Duodenal mucosa (tissue), 2 donors: ENCODE data around the gene FBXL7.

Experiments
- H3K27ac ChIP-seq: one replicate; pipeline ENCODE4 v1.7.0; 2013; ENCODE audit warnings: low read depth, low read length
- H3K27me3 ChIP-seq, 2 donors: one replicate each; pipeline ENCODE4 v1.7.0; 2013; ENCODE audit warnings: low read length in 2 of 2, control low read depth in 1 of 2; ENCODE audit not compliant: insufficient read depth in 2 of 2, control insufficient read depth in 1 of 2
- H3K36me3 ChIP-seq, 2 donors: one replicate each; pipeline ENCODE4 v1.7.0; 2013; ENCODE audit warnings: low read length in 2 of 2, control low read depth in 1 of 2; ENCODE audit not compliant: insufficient read depth in 2 of 2, control insufficient read depth in 1 of 2
- H3K4me1 ChIP-seq, 2 donors: one replicate each; pipeline ENCODE4 v1.7.0; 2013; ENCODE audit warnings: low read length in 2 of 2, control low read depth in 1 of 2; ENCODE audit not compliant: insufficient read depth in 2 of 2, control insufficient read depth in 1 of 2
- H3K4me3 ChIP-seq, 2 donors: one replicate each; pipeline ENCODE4 v1.7.0; 2013; ENCODE audit warnings: low read length in 2 of 2, low read depth in 1 of 2
- H3K9ac ChIP-seq, 2 donors: one replicate each; pipeline ENCODE4 v1.7.0; 2013; ENCODE audit warnings: low read length in 2 of 2, low read depth in 1 of 2
- H3K9me3 ChIP-seq, 2 donors: one replicate each; pipeline ENCODE4 v1.7.0; 2013; ENCODE audit warnings: low read length in 2 of 2, control low read depth in 1 of 2; ENCODE audit not compliant: control insufficient read depth in 1 of 2

Gene FBXL7

DNA sequence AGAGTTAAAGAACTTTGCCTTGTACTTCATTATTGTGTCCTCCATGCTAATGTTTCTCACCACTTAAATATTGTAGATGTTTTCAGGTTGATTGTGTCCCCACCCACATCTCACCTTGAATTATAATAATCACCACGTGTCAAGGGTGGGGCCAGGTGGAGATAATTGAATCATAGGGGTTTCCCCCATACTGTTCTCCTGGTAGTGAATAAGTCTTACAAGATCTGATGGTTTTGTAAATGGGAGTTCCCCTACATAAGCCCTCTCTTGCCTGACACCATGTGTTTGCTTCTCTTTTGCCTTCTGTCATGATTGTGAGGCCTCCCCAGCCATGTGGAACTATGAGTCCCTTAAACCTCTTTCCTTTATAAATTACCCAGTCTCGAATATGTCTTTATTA lies 248.3 kb downstream of the FBXL7 start:
- Histone ChIP-seq H3K27me3 (no peaks in the 10 kb centered on the region), H3K27ac (no peak overlapping the region), H3K4me1 (no peaks in the 10 kb centered on the region), H3K4me3 (no peak overlapping the region), H3K9me3 (peaks cover 0 to 3% of the 10 kb centered on the region in 2 donors), H3K9ac (no peak overlapping the region), H3K36me3 (no peaks in the 10 kb centered on the region)

GRCh38 chr5:15752663-15753285 lies 252.8 kb downstream of the FBXL7 start:
- H3K27ac ChIP-seq = no peak overlapping the region
- H3K4me3 ChIP-seq = peak overlapping the region in 1 of 2 donors; percentile 40

GRCh38 chr5:15753752-15754151 lies 253.8 kb downstream of the FBXL7 start:
- Histone ChIP-seq H3K27ac (no peak overlapping the region), H3K27me3 (no peaks in the 10 kb centered on the region), H3K4me1 (no peaks in the 10 kb centered on the region), H3K4me3 (no peak overlapping the region), H3K9ac (no peak overlapping the region), H3K36me3 (no peaks in the 10 kb centered on the region), H3K9me3 (no peaks in the 10 kb centered on the region)

More at GRCh38 chr5:15752663-15753285, 252.8 kb downstream of the FBXL7 start:
- no peaks in the 10 kb centered on the region for H3K27me3 ChIP-seq
- no peak overlapping the region for H3K9ac ChIP-seq
- H3K4me1 ChIP-seq = no peaks in the 10 kb centered on the region
- no peaks in the 10 kb centered on the region for H3K9me3 ChIP-seq
- H3K36me3 ChIP-seq = no peaks in the 10 kb centered on the region

DNA sequence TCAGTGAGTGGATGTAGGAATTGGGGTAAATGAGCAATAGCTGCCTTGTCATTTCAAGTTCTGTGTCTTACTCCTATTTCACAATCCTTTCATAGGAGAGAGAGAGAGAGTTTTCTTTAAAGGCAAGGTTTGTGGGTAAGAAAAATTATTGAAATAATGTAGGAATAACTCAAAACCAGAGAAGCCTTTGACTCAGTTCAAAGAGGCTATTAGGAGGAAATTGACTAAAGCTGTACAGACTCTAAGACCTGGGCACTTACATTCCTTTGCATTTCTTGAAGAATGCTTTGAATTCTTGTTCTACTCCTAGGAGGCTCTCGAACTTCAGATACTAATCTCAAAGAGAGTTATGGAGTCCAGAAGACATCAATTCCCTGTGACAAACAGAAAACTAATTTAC lies 257.1 kb downstream of the FBXL7 start:
- H3K27ac ChIP-seq = no peak overlapping the region
- H3K36me3 ChIP-seq = no peaks in the 10 kb centered on the region
- H3K9ac ChIP-seq = no peak overlapping the region
- H3K9me3 ChIP-seq = peaks cover 0 to 4% of the 10 kb centered on the region in 2 donors
- H3K27me3 ChIP-seq = no peaks in the 10 kb centered on the region
- no peaks in the 10 kb centered on the region for H3K4me1 ChIP-seq
- H3K4me3 ChIP-seq = no peak overlapping the region

GRCh38 chr5:15757619-15758018 lies 257.6 kb downstream of the FBXL7 start:
- Histone ChIP-seq H3K27me3 (no peaks in the 10 kb centered on the region), H3K9me3 (peaks cover 0 to 4% of the 10 kb centered on the region in 2 donors), H3K4me3 (no peak overlapping the region), H3K36me3 (no peaks in the 10 kb centered on the region), H3K9ac (no peak overlapping the region), H3K27ac (no peak overlapping the region), H3K4me1 (no peaks in the 10 kb centered on the region)

DNA sequence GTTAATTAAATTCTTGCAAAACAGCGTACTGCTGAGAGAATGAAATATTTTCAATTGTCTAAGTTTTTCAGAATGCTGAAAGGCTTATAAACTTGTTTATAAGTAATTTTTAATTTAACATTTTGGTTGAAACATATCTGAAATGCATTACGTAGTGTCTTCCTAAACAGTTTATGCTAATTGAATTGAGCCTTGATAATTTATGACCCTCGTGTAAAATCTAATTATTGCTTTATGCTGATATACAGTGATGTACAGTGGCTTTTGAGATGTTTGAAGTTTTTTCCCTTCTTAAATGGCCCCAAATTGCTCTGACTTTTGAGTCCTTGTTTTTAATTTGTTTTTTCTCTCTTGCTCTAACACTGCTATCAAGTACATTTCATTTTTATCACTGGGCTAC lies 262.7 kb downstream of the FBXL7 start:
- Histone ChIP-seq H3K27me3 (no peaks in the 10 kb centered on the region), H3K27ac (no peak overlapping the region), H3K4me1 (no peaks in the 10 kb centered on the region), H3K9ac (no peak overlapping the region), H3K4me3 (no peak overlapping the region), H3K9me3 (peaks cover 0 to 4% of the 10 kb centered on the region in 2 donors), H3K36me3 (no peaks in the 10 kb centered on the region)

GRCh38 chr5:15763754-15764153 lies 263.8 kb downstream of the FBXL7 start:
- no peaks in the 10 kb centered on the region for H3K36me3 ChIP-seq
- no peaks in the 10 kb centered on the region for H3K27me3 ChIP-seq
- H3K9me3 ChIP-seq = peaks cover 0 to 4% of the 10 kb centered on the region in 2 donors
- no peaks in the 10 kb centered on the region for H3K4me1 ChIP-seq
- H3K27ac ChIP-seq = no peak overlapping the region
- H3K9ac ChIP-seq = no peak overlapping the region
- H3K4me3 ChIP-seq = no peak overlapping the region

DNA sequence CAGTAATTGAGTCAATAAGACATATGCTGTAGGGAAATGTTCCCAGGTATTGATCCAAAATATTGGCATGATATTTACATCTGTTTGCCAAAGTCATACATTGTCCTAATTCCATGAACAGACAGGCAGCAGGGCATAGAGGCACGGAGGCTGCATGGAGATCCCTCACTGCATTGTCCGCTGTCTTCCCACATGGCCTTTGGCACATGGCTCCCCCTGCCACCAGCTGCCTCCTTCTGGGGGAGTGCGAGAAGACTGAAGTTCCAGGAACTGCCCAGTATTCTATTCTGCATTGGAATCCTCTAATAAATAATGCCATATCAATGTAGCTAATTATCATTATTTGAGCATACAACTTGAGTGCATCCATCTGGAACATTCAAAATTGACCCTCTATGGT lies 269.0 kb downstream of the FBXL7 start:
- H3K36me3 ChIP-seq = no peaks in the 10 kb centered on the region
- H3K4me3 ChIP-seq = no peak overlapping the region
- H3K27ac ChIP-seq = no peak overlapping the region
- no peak overlapping the region for H3K9ac ChIP-seq
- no peaks in the 10 kb centered on the region for H3K4me1 ChIP-seq
- H3K9me3 ChIP-seq = no peaks in the 10 kb centered on the region
- H3K27me3 ChIP-seq = no peaks in the 10 kb centered on the region

DNA sequence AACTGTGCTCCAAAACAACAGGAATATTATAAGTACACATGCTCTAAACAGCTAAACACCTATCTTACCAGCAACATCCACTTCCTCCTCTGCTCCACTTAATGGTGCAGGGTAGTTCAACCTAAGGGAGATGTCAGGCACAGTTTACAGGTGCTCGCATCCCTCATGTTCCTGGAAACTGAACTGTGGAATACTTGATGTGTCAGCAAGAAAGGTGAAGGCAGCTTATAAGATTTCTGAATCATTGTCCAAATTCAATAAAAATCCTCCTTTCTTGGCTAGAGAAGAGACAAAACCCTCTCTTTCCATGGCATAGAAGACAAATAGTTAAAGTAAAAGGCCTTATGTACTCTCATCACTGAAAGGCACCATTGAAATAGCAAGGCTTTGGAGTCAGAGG lies 272.2 kb downstream of the FBXL7 start:
- H3K9ac ChIP-seq = no peak overlapping the region
- H3K9me3 ChIP-seq = no peaks in the 10 kb centered on the region

GRCh38 chr5:15774632-15775031 lies 274.7 kb downstream of the FBXL7 start:
- Histone ChIP-seq H3K9me3 (no peaks in the 10 kb centered on the region), H3K36me3 (no peaks in the 10 kb centered on the region), H3K27ac (no peak overlapping the region), H3K4me3 (no peak overlapping the region), H3K27me3 (no peaks in the 10 kb centered on the region), H3K9ac (no peak overlapping the region), H3K4me1 (no peaks in the 10 kb centered on the region)

More for the DNA sequence above, 272.2 kb downstream of the FBXL7 start:
- Histone ChIP-seq H3K36me3 (no peaks in the 10 kb centered on the region), H3K4me1 (no peaks in the 10 kb centered on the region), H3K27ac (no peak overlapping the region), H3K4me3 (no peak overlapping the region), H3K27me3 (no peaks in the 10 kb centered on the region)

- H3K4me3 ChIP-seq = no peak overlapping the region
- no peak overlapping the region for H3K27ac ChIP-seq
- H3K4me1 ChIP-seq = no peaks in the 10 kb centered on the region
- H3K9ac ChIP-seq = no peak overlapping the region
- H3K27me3 ChIP-seq = no peaks in the 10 kb centered on the region
- H3K9me3 ChIP-seq = no peaks in the 10 kb centered on the region
- no peaks in the 10 kb centered on the region for H3K36me3 ChIP-seq
Measured at GRCh38 chr5:15776346-15776745, 276.4 kb downstream of the FBXL7 start.
